K562 (cell line): Measurements from ENCODE around the gene SCP2. TPM values are rescaled to one million over a fixed set of nuclear protein-coding genes. Genes with fewer than 3 reads are reported as not detected.

ENCODE experiments used
- ATAC-seq: fragments of 200-7000 bp; cut with Tn5 transposase; 3 replicates; pipeline ENCODE4 v1.9.1; 2020; ENCODE audit warnings: moderate library complexity
- BruUV-seq: library from RNA; stranded (reverse); fragments of 400-500 nt; replicated peaks from 2 replicates; lab custom pipeline; 2021; lab: Mats Ljungman, UMichigan
- CTCF ChIA-PET: fragments of 300-600 bp; formaldehyde crosslinking; extraction: SDS; loops from one replicate; lab custom pipeline; 2021; ENCODE audit warnings: low intra/inter-chr PET ratio; lab: Yijun Ruan, JAX
- POLR2A ChIA-PET: fragments of 300-600, 350-650 bp; sonication (Branson Sonifier 250); formaldehyde crosslinking; extraction: SDS; loops from one replicate; lab custom pipeline; 2021; ENCODE audit warnings: antibody characterized with exemption, inconsistent platforms; lab: Yijun Ruan, JAX
- DNase-seq, 4 experiments: peaks; one replicate each; pipeline versions ENCODE4 v3.0.0 to v3.0.0-alpha.2; 2011 to 2018; ENCODE audit warnings: low spot score in 3 of 4, mixed read lengths in 3 of 4; ENCODE audit errors: extremely low read depth in 1 of 4
- FAIRE-seq: peaks from 2 replicates; lab custom pipeline; 2011; peaks lifted over from hg19 to GRCh38; lab: Jason Lieb, UNC
- H2AFZ ChIP-seq: 2 replicates; pipeline ENCODE4 v1.6.0; 2011; ENCODE audit warnings: low read depth, low read length, control low read depth, inconsistent platforms
- H3K27ac ChIP-seq: fragments of 200-600 bp; 3 replicates; pipeline ENCODE4 v1.8.0; 2011; ENCODE audit warnings: low read depth, mild to moderate bottlenecking, control low read depth, inconsistent platforms, low read length, moderate library complexity, mixed read lengths; ENCODE audit errors: extremely low read depth
- H3K27me3 ChIP-seq, 2 experiments: fragments of 300-600 bp in 1 of 2; 2 replicates in 1 of 2; 3 replicates in 1 of 2; pipeline versions ENCODE4 v1.6.0 to v1.8.0; 2011; ENCODE audit warnings: inconsistent platforms in 2 of 2, low read length in 2 of 2, mild to moderate bottlenecking in 1 of 2, mixed read lengths in 1 of 2, moderate library complexity in 1 of 2; ENCODE audit not compliant: control insufficient read depth in 2 of 2, insufficient read depth in 2 of 2
- H3K36me3 ChIP-seq: fragments of 300-600 bp; 3 replicates; pipeline ENCODE4 v1.8.0; 2011; ENCODE audit warnings: mild to moderate bottlenecking, low read length, inconsistent platforms; ENCODE audit not compliant: control insufficient read depth, insufficient read depth
- H3K4me1 ChIP-seq, 2 experiments: fragments of 200-600 bp in 1 of 2; replicated peaks in 1 of 2; 2 replicates in 1 of 2; 3 replicates in 1 of 2; pipeline versions ENCODE4 v1.5.1 to v1.8.0; 2011; ENCODE audit warnings: inconsistent platforms in 2 of 2, low read length in 2 of 2, mild to moderate bottlenecking in 1 of 2, mixed read lengths in 1 of 2, moderate library complexity in 1 of 2; ENCODE audit not compliant: control insufficient read depth in 2 of 2, insufficient read depth in 2 of 2
- H3K4me2 ChIP-seq: 2 replicates; pipeline ENCODE4 v1.6.1; 2011; ENCODE audit warnings: low read length, control low read depth, inconsistent platforms, mixed read lengths; ENCODE audit not compliant: insufficient read depth
- H3K4me3 ChIP-seq: fragments of 200-600 bp; sonication (generic), shearing (Covaris generic); 2 replicates; pipeline ENCODE4 v1.5.1; 2016; ENCODE audit warnings: control low read depth, inconsistent platforms
- H3K79me2 ChIP-seq: fragments of 200-600 bp; 3 replicates; pipeline ENCODE4 v1.8.0; 2011; ENCODE audit warnings: low read length, inconsistent platforms; ENCODE audit not compliant: control insufficient read depth, insufficient read depth
- H3K9ac ChIP-seq, 2 experiments: 2 replicates each; pipeline versions ENCODE4 v1.6.0 to v1.6.1; 2011; ENCODE audit warnings: low read depth in 2 of 2, low read length in 2 of 2, control low read depth in 1 of 2, inconsistent platforms in 1 of 2, mild to moderate bottlenecking in 1 of 2, mixed read lengths in 1 of 2; ENCODE audit not compliant: insufficient read depth in 1 of 2
- H3K9me1 ChIP-seq: one replicate; pipeline ENCODE4 v1.6.0; 2011; ENCODE audit warnings: inconsistent platforms, mild to moderate bottlenecking, low read length, moderate library complexity; ENCODE audit not compliant: control insufficient read depth, insufficient read depth
- H3K9me3 ChIP-seq: replicated peaks from 2 replicates; pipeline ENCODE4 v1.5.1; 2011; ENCODE audit warnings: low read depth, low read length, inconsistent platforms; ENCODE audit not compliant: control insufficient read depth, insufficient read depth
- H4K20me1 ChIP-seq: replicated peaks from 2 replicates; pipeline ENCODE4 v1.6.1; 2011; ENCODE audit warnings: low read length, inconsistent platforms, mixed read lengths; ENCODE audit not compliant: control insufficient read depth, insufficient read depth
- CTCF ChIP-seq, 3 experiments: IDR thresholded peaks in 2 of 3; conservative IDR thresholded peaks in 1 of 3; 2 replicates each; pipeline ENCODE4 v1.5.1; 2011 to 2012; ENCODE audit warnings: low read length in 3 of 3, mild to moderate bottlenecking in 3 of 3, control low read depth in 2 of 3, improper control_type of control experiment in 1 of 3, inconsistent platforms in 1 of 3, low read depth in 1 of 3, mixed read lengths in 1 of 3, moderate library complexity in 1 of 3; ENCODE audit not compliant: insufficient read depth in 2 of 3
- DMBX1 ChIP-seq: fragments of 250-450 bp; sonication (Bioruptor Pico); IDR thresholded peaks from 2 replicates; pipeline ENCODE4 v1.8.0; 2022; ENCODE audit warnings: inconsistent platforms, mild to moderate bottlenecking, moderate library complexity, borderline replicate concordance
- NR2C1 ChIP-seq, 2 experiments: fragments of 450-650 bp; IDR thresholded peaks; 2 replicates each; pipeline ENCODE4 v1.6.1; 2017; ENCODE audit warnings: mild to moderate bottlenecking in 2 of 2, antibody characterized with exemption in 1 of 2, inconsistent platforms in 1 of 2, missing compliant biosample characterization in 1 of 2, missing genetic modification characterization in 1 of 2
- PHF8 ChIP-seq: fragments of 200-600 bp; sonication (generic); IDR thresholded peaks from 2 replicates; pipeline ENCODE4 v1.6.1; 2012; ENCODE audit warnings: mixed run types, mild to moderate bottlenecking, inconsistent platforms, low read length, moderate library complexity, borderline replicate concordance
- RUNX1 ChIP-seq: sonication (generic); IDR thresholded peaks from 2 replicates; pipeline ENCODE4 v1.6.1; 2016; ENCODE audit warnings: antibody characterized with exemption, low read depth
- SRSF7 ChIP-seq: fragments of 200-400 bp; formaldehyde crosslinking; optimal IDR thresholded peaks from 2 replicates; pipeline ENCODE3; 2017; ENCODE audit warnings: mild to moderate bottlenecking, low read depth, low read length
- U2AF2 ChIP-seq: fragments of 200-400 bp; formaldehyde crosslinking; optimal IDR thresholded peaks from 2 replicates; pipeline ENCODE3; 2017; ENCODE audit warnings: low read depth, mild to moderate bottlenecking, low read length
- ZNF143 ChIP-seq: sonication (generic); formaldehyde crosslinking; IDR thresholded peaks from 2 replicates; pipeline ENCODE4 v1.9.0; 2022; ENCODE audit warnings: mild to moderate bottlenecking, missing genetic modification reagents
- WGBS: fragments of 100-300 bp; shearing (Covaris generic); methylation state at CpG from one replicate; pipeline ENCODE4 v1.1.6; 2016; ENCODE audit warnings: low coverage, mixed read lengths; ENCODE audit not compliant: insufficient coverage; ENCODE audit errors: missing lambda C conversion rate; 5-methylcytosine and 5-hydroxymethylcytosine counted together
- in situ Hi-C: fragments of 300-500 bp; cut with MboI; formaldehyde crosslinking; loops from 4 replicates; pipeline ENCODE4 v1.15.0; 2018; ENCODE audit warnings: inconsistent platforms, mixed read lengths
- intact Hi-C: fragments of 100-400 bp; cut with micrococcal nuclease; formaldehyde crosslinking; loops from 2 replicates; pipeline ENCODE4 v1.14.2; 2022
- polyA plus RNA-seq, 8 experiments: library from polyadenylated mRNA; depleted of rRNA in 4 of 8; stranded (reverse) in 5 of 8; unstranded in 3 of 8; fragments of >200 nt; fragmentation: Nextera tagmentation in 2 of 8; fragmentation: Illumina TruSeq in 1 of 8; extraction: Ambion mirVana in 2 of 8; extraction: Trizol in 1 of 8; gene quantifications; 2 replicates each; pipeline versions ENCODE4 v1.2.1 to v1.2.3, GENCODE V29; 2011 to 2014; ENCODE audit warnings: inconsistent platforms in 1 of 8, missing spikeins in 1 of 8
- total RNA-seq, 7 experiments: library from RNA; depleted of rRNA in 6 of 7; stranded (reverse); fragments of >200 nt in 6 of 7; fragmentation: Illumina TruSeq in 2 of 7; extraction: Trizol in 2 of 7; gene quantifications; 2 replicates each; pipeline versions ENCODE4 v1.2.1 to v1.2.3, GENCODE V29; 2011 to 2021; ENCODE audit warnings: low replicate concordance in 1 of 7
- TF ChIP-seq, protein P1 (sequence below): IDR thresholded peaks from 3 replicates; pipeline ENCODE4 v1.6.1; 2011; ENCODE audit warnings: borderline replicate concordance, mild to moderate bottlenecking, moderate library complexity; ENCODE audit not compliant: insufficient read length; ENCODE audit errors: extremely low read depth

SCP2 gene
- total and polyA plus RNA-seq, 9 of the 15 experiments (the other 6 are each of a cell fraction or from before 2014, with no cell fraction given) = 63.8 to 258 (median 106) TPM

DNA sequence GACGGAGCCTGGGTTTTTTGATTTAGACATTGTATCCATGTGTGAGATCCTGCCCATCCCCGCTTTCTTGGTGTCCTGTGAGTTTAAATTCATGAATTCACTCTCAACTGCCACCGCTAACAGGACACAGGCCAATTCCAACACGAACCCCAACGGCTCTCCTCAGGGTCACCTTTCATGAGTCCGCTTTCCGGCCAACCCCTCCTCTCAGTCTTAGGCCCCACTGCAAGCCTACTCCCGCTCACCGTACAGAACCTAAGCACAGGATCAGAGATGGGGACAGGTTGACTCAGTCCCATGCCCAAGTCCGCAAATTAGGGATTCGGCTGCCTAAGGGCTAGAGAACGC lies 238 bp upstream of the SCP2 start:
- FAIRE-seq = no peak
- peaks cover 2% of the 10 kb centered on the region; the same call in 1 of the 3 replicates for H3K79me2 ChIP-seq
- no peaks in the 10 kb centered on the region for H3K36me3 ChIP-seq
- peak overlapping the region; percentile 53 for H3K4me3 ChIP-seq
- H3K9ac ChIP-seq = peak overlapping the region; percentile 41 to 95; a peak in 3 of 4 replicates
- H3K9me1 ChIP-seq = no peaks in the 10 kb centered on the region
- in situ Hi-C loops = no loop called here
- ATAC-seq = no peak
- no peak for DNase-seq
- H4K20me1 ChIP-seq = no peaks in the 10 kb centered on the region
- POLR2A ChIA-PET = interaction anchor here (1.5 kb wide), 1 partner anchor 9 kb away, joined by 6 read pairs; no protein-coding TSS in a partner anchor
- no peaks in the 10 kb centered on the region; a peak in 1 of 5 replicates for H3K27me3 ChIP-seq
- 42% methylated on average over 11 of the region's 12 CpGs for WGBS
- peak overlapping the region; percentile 73 for H3K4me2 ChIP-seq
- H3K4me1 ChIP-seq = peaks cover 2 to 21% of the 10 kb centered on the region in 2 experiments; a peak in 2 of 5 replicates
- H2AFZ ChIP-seq = peak overlapping the region; percentile 86
- BruUV-seq = no TSS peak
- TF ChIP-seq ZNF143 (CRISPR knock-in tag) (0 out of 2 replicates have a peak, but pooled peaks have one; percentile 5), PHF8 (peak; percentile 32; the same call in 1 of the 2 replicates), NR2C1 (IDR thresholded peaks at IDR 0.05) (no peak; the same call in 1 of the 2 replicates), NR2C1 (tag; IDR thresholded peaks at IDR 0.05) (no peak), U2AF2 (no peak), RUNX1 (no peak), DMBX1 (CRISPR knock-in tag) (no peak), SRSF7 (no peak), CTCF (IDR thresholded peaks at IDR 0.05 in 2 of 3, conservative IDR thresholded peaks at IDR 0.05 in 1 of 3; ENCODE audit: insufficient read depth in 2 of 3, low read depth in 1 of 3, low read length in 3 of 3) (no peak)
- TF ChIP-seq, protein P1, sequence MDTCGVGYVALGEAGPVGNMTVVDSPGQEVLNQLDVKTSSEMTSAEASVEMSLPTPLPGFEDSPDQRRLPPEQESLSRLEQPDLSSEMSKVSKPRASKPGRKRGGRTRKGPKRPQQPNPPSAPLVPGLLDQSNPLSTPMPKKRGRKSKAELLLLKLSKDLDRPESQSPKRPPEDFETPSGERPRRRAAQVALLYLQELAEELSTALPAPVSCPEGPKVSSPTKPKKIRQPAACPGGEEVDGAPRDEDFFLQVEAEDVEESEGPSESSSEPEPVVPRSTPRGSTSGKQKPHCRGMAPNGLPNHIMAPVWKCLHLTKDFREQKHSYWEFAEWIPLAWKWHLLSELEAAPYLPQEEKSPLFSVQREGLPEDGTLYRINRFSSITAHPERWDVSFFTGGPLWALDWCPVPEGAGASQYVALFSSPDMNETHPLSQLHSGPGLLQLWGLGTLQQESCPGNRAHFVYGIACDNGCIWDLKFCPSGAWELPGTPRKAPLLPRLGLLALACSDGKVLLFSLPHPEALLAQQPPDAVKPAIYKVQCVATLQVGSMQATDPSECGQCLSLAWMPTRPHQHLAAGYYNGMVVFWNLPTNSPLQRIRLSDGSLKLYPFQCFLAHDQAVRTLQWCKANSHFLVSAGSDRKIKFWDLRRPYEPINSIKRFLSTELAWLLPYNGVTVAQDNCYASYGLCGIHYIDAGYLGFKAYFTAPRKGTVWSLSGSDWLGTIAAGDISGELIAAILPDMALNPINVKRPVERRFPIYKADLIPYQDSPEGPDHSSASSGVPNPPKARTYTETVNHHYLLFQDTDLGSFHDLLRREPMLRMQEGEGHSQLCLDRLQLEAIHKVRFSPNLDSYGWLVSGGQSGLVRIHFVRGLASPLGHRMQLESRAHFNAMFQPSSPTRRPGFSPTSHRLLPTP = no peak
- CTCF ChIA-PET = no interaction called here
- no peaks in the 10 kb centered on the region for H3K9me3 ChIP-seq
- intact Hi-C loops = no loop called here
- peak overlapping the region; percentile 66; the same call in 1 of the 3 replicates for H3K27ac ChIP-seq
